ENCODE measurements around the gene MAP1A.

MAP1A gene

DNA sequence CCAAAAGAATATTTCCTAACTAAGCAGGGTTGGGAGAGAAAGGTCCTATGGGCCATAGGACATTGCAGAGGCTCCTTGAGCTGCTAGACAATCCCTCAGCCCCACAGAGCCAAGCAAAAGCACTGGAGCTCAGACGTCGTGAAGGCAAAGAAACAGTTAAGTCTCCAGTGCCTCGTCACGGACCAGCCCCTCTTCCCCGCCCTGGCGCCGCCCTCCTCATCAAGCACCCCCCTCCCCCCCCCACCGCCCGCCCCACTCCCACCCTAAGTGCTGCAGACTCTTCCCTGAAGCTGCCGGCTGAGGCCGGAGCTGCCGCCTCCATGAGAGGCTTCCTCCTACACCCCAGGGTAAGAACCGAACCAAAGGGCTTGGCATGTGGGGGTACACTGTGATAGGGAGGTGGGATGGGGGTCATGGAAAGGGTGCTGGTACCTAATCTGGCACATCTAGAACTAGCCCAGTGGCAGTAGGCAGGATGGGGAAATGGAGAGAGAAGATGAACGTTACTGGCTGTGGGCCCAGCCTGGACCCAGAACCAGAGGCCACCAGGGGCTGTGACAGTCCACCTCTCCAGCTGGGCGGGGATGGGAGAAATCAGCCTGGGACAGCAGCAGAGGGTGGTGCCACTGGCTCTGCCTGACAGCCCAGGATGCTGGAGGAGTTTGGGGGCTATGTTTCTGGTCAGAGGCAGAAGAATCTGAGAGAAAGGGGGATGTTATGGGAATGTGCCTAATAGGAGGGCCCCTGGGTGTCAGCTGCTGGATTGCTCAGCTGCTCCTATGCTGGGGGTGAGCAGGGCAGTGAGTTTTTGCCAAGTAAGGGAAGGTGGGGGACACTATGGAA lies at the start of gene MAP1A:
TSS of gene MAP1A (plus strand) at position 255 of the 843 bp plus-strand sequence. CDS start 3,866 bp downstream, outside the sequence.
- peak; percentile 19 for DNase-seq

DNA sequence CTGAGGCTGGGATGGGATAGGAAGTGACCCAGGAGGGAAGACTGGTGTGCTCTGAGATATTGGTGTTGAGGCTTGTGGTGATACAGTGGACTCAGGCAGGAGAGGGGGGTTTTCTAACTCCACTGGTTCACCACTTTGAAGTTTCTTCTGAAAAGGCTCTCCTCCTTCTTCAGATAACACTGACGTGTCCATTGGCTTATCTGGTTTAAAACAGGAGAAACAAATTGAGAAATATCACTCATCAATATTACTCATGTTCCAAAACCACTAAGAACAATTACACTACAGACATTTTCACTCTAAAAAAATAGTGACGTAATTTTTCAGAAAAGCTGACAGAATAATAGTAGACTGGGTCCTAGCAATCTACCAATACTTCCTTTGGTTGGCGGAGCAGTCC lies 47.5 kb upstream of the MAP1A start:
- no peak for DNase-seq

DNA sequence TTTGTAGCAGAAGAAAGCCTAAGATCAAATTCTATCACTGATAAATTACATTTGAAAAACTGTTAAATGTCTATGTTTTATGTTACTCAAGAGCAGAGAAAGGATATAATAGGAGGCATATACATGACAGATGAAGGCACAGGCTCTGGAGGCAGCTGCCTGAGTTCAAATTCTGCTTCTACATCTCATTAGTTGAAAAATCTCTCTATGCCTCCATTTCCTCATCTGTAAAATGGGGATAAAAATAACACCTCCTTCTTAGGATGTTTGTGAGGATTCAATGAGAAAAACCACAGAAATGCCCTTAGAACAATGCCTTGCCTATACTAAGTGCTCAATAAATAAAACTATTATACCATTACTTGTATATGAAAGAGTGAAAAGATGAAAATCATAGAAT lies 45.4 kb upstream of the MAP1A start:
- no peak for DNase-seq

DNA sequence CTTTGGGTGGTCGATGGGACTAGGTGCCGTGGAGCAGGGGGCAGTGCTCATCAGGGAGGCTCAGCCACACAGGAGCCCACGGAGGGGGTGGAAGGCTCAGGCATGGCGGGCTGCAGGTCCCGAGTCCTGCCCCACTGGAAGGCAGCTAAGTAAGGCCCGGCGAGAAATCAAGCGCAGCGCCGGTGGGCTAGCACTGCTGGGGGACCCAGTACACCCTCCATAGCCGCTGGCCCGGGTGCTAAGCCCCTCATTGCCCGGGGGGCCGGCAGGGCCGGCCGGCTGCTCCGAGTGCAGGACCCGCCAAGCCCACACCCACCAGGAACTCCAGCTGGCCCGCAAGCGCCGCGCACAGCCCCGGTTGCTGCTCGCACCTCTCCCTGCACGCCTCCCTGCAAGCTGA lies 43.5 kb upstream of the MAP1A start:
- no peak for DNase-seq

DNA sequence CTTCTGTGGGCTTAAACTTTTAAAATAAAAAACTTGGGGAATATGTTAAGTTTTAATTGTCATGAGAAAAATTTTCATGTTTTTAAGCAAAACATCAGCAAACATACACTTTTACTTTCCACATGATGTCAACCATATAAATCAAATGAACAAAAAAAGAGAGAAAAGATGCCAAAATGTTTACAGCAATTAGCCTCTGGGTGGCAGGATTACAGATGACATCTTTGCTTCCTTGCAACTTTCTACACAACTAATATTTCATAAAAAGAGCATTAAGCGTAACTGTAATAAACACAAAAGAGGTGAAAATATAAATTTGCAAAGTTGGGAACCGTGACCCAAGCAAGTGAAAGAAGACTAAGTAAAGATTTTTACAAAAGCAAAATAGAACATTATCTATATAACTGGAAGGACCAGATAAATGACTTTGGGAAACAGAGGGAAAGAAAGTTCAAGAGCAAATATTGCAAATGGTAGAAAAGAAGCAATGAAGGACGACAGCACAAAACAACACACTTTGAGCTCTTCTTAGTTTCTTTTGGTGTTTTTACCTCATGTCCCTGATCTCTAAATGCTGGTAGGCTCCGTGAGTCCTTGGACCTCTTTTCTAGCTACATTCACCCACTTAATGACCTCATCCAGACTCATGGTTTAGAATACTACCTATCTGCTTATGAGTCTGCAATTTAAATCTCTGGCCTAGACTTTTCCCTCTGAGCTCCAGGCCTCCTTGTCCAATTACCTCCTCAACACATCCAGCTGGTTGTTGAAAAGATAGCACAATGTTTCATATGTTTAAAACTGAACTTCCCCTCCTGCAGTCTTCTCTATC lies 33.9 kb upstream of the MAP1A start:
- no peak for DNase-seq

DNA sequence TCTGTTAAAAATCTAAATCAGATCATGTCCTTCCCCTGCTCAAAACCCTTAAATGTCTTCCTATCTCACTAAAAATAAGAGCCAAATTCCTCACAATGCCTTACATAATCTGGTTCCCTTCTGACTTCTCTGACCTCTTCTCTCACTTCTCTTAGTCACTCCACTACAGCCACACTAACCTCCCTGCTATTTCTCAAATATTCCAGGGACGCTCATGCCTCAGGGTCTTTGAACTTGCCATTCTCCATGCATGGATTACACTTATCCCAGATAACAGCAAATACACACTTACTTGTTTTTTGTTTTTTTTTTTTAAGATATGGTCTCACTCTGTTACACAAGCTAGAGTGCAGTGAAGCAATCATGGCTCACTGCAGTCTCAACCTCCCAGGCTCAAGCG lies 33.0 kb upstream of the MAP1A start:
- no peak for DNase-seq

DNA sequence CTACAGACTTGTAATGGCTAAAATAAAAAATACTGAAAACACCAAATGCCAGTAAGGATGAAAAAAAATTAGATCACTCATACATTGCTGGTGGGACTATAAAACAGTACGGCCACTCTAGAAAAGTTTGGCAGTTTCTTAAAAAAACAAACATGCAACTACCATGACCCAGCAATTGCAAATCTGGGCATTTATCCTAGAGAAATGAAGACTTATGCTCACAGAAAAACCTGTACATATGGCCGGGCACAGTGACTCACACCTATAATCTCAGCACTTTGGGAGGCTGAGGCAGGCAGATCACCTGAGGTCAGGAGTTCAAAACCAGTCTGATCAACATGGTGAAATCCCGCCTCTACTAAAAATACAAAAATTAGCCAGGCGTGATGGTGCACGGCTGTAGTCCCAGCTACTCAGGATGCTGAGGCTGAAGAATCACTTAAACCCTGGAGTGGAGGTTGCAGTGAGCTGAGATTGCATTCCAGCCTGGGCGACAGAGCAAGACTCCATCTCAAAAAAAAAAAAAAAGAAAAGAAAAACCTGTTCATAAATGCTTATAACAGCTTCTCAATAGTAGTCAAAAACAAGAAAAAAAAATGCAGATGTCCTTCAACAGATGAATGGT lies 30.0 kb upstream of the MAP1A start:
- no peak for DNase-seq

DNA sequence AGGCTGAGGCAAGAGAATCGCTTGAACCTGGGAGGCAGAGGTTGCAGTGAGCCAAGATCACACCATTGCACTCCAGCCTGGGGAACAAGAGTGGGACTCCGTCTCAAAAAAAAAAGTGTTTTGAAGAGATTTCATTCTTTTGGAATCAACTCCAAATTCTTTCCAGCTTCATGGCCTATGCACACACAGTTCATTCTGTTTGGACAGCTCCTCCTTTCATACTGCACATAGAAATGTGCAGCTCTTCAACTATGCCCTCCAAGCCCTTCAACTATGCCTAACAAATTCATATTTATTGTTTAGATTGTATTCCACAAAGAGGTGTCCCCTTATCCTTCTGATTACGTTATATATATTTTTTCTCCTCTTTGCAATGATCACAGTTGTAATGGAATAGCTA lies 28.6 kb upstream of the MAP1A start:
- no peak for DNase-seq

DNA sequence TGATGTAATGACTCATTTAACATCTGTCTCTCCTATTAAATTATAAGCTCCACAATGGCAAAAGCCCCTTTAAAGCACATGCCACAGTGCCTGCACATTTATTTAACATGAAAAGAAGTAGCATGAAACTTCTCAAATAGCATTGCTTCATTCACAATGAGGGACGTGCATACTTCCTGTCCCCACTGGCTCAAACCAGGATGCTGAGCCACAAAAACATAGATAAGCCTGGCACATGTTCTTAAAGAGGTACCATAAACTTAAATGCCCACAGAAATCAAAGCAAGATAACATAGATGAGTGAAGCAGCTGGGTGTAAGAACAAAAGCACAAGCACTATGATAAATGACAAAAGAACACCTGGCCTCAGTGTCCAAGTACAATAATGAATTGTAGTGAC lies 28.2 kb upstream of the MAP1A start:
- DNase-seq = no peak

DNA sequence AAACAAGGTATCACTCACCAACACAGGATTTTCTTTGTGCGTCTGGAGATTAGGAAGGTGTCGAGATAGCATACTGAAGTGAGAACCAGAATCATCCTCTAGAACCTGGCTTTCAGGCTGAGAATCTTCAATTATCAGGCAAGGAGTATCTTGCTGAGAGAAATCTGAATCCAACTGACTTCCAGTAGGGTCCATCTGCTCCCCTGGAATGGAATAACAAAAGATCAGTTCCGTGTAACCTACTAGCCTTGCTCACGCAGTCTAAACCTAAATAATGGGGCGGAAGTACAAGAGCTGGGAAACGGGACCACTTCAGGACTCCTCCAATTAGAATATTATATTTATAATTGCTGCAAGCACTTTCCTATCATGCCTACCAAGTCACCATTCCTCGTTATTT lies 25.1 kb upstream of the MAP1A start:
- no peak for DNase-seq

DNA sequence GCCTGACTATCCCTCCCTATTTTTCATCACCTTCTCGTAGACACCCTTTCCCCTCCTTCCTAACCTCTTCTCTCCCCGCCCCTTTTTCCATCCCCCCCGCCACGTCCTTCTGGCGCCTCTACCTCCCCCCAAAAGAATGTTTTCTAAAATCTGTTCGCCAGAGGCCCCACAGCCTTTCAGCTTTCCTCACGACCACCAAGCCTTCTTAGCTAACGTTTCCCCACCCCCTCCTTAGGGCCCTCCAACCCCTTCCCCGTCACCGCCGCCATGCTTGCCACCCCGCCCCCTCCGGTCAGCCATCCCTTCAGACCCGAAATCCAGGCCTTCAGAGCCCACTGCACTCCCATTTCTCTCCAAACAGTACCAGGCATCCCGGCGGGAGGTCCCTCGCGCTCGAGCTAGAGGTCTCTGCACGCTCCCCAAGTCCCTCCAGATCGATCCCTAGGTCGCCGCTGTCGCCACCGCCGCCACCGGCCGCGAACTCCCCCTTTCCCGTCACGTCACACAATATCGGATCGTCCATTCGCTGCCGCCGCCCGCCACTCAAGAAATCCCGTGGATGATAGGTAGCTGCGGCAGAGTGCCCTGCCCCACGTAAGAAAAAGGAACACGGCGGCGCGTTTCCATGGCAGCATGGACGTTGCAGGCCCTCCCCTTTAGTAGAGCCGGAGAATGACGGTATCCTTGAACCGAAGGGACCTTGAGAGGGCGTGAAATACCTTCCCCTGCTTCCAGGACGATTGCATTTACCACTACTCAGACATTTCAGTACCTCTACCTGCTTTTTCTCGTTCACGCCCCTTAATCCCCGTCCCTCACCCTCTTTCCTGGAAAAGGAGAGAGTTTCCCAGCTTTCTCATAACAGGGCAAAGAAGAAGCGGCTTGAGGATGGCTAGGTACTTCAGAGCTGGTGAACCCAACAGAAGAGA lies 24.5 kb upstream of the MAP1A start, which contains the start of gene TP53BP1:
TSS of gene TP53BP1 (minus strand) at position 484 of the 929 bp plus-strand sequence. CDS start at position 371, 113 bp downstream.
- DNase-seq = peak; percentile 78

DNA sequence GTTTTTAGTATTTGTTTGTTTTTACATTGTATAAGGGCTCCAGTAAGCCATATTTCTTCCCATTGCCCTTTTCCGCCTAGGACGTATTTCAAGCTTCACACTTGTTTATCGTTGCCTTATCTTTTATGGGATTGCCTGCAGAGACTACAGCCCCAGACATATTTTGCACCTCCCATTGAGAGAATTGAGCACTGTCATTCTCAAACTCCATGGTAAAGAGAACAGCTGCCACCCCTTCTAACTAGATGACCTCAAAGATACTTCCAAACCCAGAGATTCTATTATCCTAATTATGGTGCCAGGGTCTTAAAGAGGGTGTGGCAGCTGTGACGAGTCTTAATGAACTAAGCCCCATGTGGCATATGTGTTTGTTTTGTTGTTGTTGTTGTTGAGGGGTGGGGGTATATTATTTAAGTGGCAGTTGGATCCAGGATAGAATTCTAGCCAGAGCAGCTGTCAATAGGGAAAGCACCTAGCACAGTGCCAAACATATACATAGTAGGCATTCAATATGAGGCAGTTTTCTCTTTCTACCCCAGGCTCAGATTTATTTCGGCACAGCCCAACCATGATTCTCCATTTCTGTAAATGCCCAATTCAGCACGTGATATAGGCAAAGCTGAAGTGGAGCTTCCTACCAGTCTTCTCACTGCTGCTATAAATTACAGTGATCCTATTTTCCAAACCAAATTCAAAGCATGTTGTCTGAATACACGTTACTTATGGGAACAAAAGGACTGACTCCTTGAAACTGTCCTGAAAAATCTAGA lies 23.5 kb upstream of the MAP1A start:
- DNase-seq = peak; percentile 24

DNA sequence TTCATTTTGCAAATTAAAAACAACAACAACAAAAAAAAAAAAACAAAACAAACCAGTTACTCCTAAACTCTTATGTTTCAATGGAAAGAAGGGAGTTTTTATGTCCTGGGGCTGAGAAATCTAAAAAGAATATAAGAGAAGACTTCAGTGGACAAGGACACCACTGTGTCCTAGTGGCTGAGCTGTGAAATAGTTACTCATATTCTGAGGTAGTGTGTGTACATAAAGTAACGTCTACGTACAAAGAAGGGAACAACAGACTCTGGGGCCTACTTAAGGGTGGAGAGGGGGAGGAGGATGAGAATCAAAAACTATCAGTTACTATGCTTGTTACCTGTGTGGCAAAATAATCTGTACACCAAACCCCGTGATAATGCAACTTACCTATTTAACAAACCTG lies 18.4 kb upstream of the MAP1A start:
- no peak for DNase-seq

DNA sequence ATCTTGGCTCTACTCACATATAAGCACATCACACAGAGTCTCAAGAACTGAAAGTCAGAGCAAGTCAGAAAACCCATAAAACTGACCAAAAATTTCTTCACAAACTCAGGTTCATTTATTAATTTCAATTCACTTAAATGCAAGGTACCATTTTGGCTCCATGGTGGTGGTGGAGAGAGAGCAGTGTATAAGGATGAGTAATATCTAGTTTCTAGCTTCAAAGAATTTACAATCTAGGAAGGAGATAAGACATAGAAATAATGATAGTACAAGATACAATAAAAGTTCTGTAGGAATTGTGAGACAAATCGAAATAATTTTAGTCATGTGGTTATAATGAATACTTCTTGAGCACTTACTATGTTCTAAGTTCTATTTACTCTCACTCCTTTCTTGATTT lies 17.8 kb upstream of the MAP1A start:
- no peak for DNase-seq

DNA sequence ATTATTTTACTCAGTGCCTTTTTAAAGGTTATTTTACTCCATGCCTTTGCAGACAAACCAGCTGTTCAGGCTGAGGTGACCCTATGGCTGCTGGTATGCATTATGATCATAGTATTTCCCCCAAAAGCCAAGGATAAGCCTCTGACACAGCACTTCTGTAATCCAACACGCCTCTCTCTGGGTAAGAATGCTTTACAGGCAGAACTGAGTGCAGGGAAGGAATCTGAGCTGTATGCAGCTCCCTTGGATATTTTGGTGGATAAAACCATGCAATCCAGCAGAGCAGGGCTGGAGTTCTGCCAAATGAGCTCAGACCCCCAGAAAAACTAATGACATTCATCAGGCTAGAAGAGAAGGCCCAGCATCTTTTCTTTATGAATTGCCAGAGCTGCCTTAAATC lies 11.7 kb upstream of the MAP1A start:
- no peak for DNase-seq

DNA sequence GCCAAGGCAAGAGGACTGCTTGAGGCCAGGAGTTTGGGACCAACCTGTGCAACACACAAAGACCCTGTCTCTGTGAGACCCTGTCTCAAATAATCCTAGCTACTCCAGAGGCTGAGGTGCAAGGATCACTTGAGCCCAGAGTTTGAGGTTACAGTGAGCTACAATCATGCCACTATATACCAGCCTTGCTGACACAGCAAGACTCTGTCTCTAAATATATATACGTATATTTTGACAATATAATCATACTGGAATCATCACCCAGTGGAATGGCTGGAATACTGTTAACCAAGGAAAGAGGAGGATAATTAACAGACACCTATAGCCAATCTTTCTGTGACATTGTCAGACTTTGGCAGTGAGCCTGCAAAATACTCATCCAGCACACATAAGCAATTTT lies 9.0 kb upstream of the MAP1A start:
- DNase-seq = no peak

DNA sequence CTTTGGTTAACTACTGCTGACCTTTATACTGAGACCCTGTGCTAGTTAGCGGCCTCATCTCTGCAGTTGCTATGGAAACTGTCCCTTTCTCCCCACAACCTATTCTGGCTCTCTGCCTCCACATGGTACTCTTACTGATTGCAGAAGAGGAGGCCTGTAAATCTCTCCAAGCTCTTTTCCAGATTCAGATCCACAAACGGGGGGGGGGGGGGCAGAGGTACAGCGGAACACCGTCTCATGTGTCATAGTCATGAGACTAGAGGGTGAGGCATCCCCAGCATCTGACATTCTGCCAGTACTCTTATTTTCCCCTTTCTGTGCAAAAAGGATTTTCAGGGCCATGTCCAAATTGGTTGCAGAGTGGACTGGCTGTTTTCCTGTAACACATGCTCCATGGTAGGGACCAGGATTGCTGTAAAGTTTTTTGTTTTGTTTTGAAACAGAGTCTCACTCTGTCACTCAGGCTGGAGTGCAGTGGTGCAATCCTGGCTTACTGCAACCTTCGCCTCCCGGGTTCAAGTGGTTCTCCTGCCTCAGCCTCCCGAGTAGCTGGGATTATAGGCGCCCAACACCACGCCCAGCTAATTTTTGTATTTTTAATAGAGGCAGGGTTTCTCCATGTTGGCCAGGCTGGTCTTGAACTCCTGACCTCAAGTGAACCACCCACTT lies 8.3 kb upstream of the MAP1A start:
- DNase-seq = no peak

DNA sequence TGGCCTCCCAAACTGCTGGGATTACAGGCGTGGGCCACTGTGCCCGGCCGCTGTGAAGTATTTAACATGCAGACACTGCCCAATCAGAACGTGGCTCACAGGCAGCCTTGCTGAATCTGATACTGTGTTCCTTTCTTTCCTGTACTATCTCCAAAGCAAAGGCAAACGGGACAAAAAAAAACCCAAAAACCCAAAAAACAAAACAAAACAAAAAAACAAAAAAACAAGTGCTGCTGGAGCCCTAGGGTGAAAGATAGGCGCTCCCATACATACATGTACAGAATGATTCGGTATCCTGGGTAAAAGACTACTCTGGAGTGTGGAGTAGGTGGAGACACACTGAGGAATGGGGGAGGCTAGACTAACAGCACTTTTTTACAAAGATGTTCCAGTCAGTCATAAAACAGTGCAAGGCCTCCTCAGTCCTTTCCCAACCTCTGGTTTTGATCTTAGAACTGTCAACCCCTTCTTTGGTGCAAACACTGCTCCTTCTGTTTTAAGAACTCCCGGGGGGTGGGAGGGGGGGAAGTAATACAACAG lies 7.7 kb upstream of the MAP1A start:
- no peak for DNase-seq

DNA sequence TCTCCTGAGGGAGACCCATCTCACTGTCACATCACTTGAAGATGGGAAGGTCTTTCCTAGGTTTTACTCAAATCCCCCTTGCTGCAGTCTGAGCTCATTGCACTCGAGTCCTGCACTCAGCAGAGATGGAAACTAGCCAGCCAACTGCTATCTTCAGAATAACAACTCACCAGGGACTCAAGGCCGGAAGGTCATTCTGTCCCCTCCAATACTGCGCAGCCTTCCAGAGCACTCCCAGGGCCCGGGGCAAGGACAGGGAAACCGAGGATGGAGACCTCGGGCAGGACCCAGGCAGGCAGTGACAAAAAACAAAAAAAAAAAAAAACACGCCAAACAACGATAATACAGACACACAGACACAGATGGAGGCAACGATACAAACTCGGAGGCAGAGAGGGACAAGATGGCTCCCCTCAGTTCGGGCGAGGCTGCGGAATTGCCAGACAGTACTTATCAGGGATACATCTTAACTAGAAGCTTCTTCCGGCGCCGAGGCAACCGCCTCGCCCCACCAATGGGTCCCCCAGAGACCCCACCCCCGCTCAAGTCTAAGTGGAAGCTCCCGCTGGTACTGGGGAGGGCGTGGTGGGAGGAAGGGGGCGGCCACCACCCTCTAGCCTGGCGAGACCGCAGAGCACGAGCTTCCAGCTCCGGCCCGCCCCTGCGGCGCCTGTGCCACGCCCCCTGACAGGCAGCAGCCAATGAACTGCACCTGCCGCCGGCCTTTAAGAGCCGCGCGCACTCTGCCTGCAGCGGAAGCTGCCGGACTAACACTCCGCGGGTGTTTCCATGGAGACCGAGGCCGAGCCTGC lies 7.0 kb upstream of the MAP1A start:
- peak; percentile 93 for DNase-seq
